ENCODE data around the gene STH. TPM values are rescaled to one million over a fixed set of nuclear protein-coding genes. Genes with fewer than 3 reads are reported as not detected.

Gene STH
- total and polyA plus RNA-seq, 7 donors = 0.25 to 2.0 (median 0.26) TPM; not detected in 4

DNA sequence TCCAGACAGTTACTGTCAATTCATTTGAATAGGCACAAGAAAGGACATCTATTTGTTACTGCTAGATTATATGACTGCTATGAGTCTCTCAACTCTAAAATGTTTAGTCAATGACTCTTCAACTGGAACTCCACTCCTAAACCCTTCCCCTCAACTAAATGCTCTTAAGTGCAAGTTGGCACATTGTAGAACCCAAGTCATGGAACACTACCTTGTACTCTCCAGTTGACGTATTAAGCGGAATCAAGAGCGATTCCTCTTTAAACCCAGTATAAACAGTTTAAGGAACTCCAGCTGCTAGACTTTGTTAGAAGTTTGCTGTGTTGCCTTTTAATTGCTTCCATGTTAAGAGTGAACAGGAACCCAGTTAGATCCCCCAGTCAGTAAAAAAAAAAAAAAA, 44.6 kb downstream of the STH start:
- Histone ChIP-seq H3K4me3 (no peak overlapping the region), H3K36me3 (ENCODE audit: insufficient read depth in 1 of 2, low read depth in 1 of 2) (peaks cover 0 to 72% of the 10 kb centered on the region in 2 donors), H3K4me1 (peaks cover 53% of the 10 kb centered on the region), H3K27me3 (ENCODE audit: insufficient read depth in 3 of 3, low read length in 2 of 3) (no peaks in the 10 kb centered on the region), H3K27ac (peak overlapping the region; percentile 75), H3K9me3 (no peaks in the 10 kb centered on the region)
- peak in 1 of 4 donors; percentile 10 for ATAC-seq
- intact Hi-C loops (cut with DNase I) = loop anchor here (1.0 to 5.0 kb wide), 5 partner anchors 41 to 170 kb away; partner anchors contain the start of gene KANSL1 (in 2 of the 2)
- DNase-seq = no peak
- WGBS, 3 donors = 78 to 96% (median 89%) methylated on average over 3 of the region's 3 CpGs
- TF ChIP-seq, protein P1, sequence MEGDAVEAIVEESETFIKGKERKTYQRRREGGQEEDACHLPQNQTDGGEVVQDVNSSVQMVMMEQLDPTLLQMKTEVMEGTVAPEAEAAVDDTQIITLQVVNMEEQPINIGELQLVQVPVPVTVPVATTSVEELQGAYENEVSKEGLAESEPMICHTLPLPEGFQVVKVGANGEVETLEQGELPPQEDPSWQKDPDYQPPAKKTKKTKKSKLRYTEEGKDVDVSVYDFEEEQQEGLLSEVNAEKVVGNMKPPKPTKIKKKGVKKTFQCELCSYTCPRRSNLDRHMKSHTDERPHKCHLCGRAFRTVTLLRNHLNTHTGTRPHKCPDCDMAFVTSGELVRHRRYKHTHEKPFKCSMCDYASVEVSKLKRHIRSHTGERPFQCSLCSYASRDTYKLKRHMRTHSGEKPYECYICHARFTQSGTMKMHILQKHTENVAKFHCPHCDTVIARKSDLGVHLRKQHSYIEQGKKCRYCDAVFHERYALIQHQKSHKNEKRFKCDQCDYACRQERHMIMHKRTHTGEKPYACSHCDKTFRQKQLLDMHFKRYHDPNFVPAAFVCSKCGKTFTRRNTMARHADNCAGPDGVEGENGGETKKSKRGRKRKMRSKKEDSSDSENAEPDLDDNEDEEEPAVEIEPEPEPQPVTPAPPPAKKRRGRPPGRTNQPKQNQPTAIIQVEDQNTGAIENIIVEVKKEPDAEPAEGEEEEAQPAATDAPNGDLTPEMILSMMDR (IDR thresholded peaks at IDR 0.05) = no peak

DNA sequence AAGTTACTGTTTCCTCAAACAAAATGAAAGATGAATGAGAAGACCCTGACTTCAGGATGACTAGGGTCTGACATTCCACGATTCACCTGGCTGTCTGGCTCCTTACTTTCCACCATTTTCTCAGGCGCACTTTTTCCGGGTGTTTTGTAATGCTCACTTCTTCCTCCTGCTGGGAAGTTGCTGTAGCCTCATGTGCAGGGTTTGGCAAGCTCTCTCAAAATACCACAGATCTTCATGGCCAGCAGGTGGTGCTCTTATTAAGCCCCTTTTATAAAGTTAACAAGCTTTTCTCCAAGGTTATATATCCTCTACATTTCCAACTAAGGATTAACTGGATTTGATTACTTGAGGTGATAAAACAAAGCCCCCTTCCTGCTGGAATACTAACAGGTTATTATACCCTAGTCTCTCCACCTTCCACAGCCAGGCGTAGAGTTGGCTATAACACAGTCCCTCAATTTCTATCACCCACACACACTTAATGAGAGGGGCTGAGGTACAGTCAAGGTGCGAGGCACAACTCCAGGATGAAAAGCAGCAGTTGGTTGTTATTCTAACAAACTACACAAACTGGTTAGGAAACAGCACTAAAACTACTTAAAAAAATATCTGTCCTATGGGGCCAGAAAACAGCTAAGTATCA, 45.4 kb downstream of the STH start:
- 32 to 47% (median 32%) methylated on average over 5 of the region's 5 CpGs for WGBS, 3 donors
- H3K4me3 ChIP-seq = no peak overlapping the region
- no peaks in the 10 kb centered on the region for H3K9me3 ChIP-seq
- H3K36me3 ChIP-seq (ENCODE audit: insufficient read depth in 1 of 2, low read depth in 1 of 2) = peaks cover 0 to 70% of the 10 kb centered on the region in 2 donors
- H3K27ac ChIP-seq = peak overlapping the region; percentile 75
- ATAC-seq (peak; percentile 83 to 86 (median 85)), DNase-seq (peak in 1 of 2 donors; percentile 53)
- no peaks in the 10 kb centered on the region for H3K27me3 ChIP-seq (ENCODE audit: insufficient read depth in 3 of 3, low read length in 2 of 3)
- TF ChIP-seq, protein P1 (IDR thresholded peaks at IDR 0.05) = peak; percentile 86
- peaks cover 51% of the 10 kb centered on the region for H3K4me1 ChIP-seq
- intact Hi-C loops (cut with DNase I) = loop anchor here (1.0 to 5.0 kb wide), 5 partner anchors 42 to 169 kb away; partner anchors contain the start of gene KANSL1 (in 2 of the 2)

DNA sequence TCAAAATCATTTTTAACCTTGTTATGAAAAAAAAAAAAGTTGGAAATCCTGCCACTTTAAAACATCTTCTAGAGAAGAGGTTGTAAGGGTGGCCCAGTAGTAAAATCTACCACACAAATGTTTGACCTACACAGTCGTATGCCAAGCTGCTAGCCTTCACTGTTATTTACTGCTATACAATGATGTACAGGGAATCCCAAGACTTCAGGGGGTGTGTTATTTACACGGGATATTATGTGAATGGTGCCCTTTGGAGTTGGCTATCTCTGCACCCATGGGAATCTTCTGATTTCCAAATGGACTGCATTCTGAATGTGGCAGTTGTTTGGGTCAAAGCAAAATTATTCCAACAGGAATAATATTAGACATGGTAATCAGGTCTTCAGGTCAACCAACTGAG, 45.9 kb downstream of the STH start:
- peak overlapping the region; percentile 75 for H3K27ac ChIP-seq
- ATAC-seq = peak in 2 of 4 donors; percentile 14 to 18
- peaks cover 5 to 70% of the 10 kb centered on the region in 2 donors for H3K36me3 ChIP-seq (ENCODE audit: insufficient read depth in 1 of 2, low read depth in 1 of 2)

DNA sequence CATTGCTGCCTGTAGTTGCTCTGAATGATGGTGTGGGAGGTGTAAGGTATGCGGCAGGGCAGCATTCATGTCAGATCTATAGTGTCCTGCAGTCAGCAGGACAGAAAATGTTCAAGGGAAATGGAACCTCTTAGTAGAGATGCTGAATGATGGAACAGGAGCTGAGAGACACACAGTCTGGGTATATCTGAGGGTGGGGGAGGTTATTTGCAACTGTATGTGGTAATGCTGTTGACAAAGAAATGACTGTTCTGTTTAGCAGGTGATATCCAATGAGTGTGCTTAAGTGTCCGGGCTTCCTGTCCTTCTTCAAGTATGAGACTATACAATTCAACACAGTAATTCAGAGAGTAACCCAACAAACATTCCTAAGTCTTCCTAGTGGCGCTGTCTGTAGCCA, 46.6 kb downstream of the STH start:
- Histone ChIP-seq H3K36me3 (ENCODE audit: insufficient read depth in 1 of 2, low read depth in 1 of 2) (peaks cover 5 to 70% of the 10 kb centered on the region in 2 donors), H3K27me3 (ENCODE audit: insufficient read depth in 3 of 3, low read length in 2 of 3) (no peaks in the 10 kb centered on the region), H3K9me3 (no peaks in the 10 kb centered on the region), H3K27ac (peak overlapping the region; percentile 75), H3K4me1 (peaks cover 40% of the 10 kb centered on the region), H3K4me3 (no peak overlapping the region)
- intact Hi-C loops (cut with DNase I) = loop anchor here in 1 of 2 donors (2.0 kb wide), 1 partner anchor 147 kb away; the partner anchor contains the start of gene KANSL1
- ATAC-seq = peak; percentile 44 to 67 (median 57)
- DNase-seq = no peak
- WGBS, 3 donors = 82 to 88% (median 86%) methylated on average over 3 of the region's 3 CpGs
- TF ChIP-seq, protein P1 (IDR thresholded peaks at IDR 0.05) = no peak

More for the DNA sequence above, 45.9 kb downstream of the STH start:
- Histone ChIP-seq H3K27me3 (ENCODE audit: insufficient read depth in 3 of 3, low read length in 2 of 3) (no peaks in the 10 kb centered on the region), H3K4me3 (no peak overlapping the region), H3K4me1 (peaks cover 45% of the 10 kb centered on the region), H3K9me3 (no peaks in the 10 kb centered on the region)
- 24 to 38% (median 31%) methylated on average over 2 of the region's 2 CpGs for WGBS, 3 donors
- TF ChIP-seq, protein P1 (IDR thresholded peaks at IDR 0.05) = no peak
- DNase-seq = no peak
- intact Hi-C loops (cut with DNase I) = loop anchor here (1.0 to 5.0 kb wide), 5 partner anchors 43 to 168 kb away; partner anchors contain the start of gene KANSL1 (in 2 of the 2)

Measured in psoas muscle (tissue), 8 donors.